Transverse colon (tissue), 3 donors: Measurements from ENCODE around the gene CDHR2.

ENCODE experiments used
- CTCF ChIP-seq, 5 experiments: fragments of 200-600 bp in 3 of 5; fragments of 450-650 bp in 2 of 5; sonication (generic) in 3 of 5; IDR thresholded peaks; 1 replicate in 2 of 5; 2 replicates in 3 of 5; pipeline ENCODE4 v1.5.1; 2016 to 2017; ENCODE audit warnings: antibody characterized with exemption in 5 of 5, inconsistent platforms in 3 of 5, mild to moderate bottlenecking in 2 of 5, moderate library complexity in 1 of 5
- POLR2A ChIP-seq: fragments of 450-650 bp; IDR thresholded peaks from one replicate; pipeline ENCODE4 v1.6.1; 2016; ENCODE audit warnings: antibody characterized with exemption, mild to moderate bottlenecking, moderate library complexity

GRCh38 chr5:176552332-176552869 is 3.3 kb downstream of the CDHR2 start:
- no peak for TF ChIP-seq POLR2A
- TF ChIP-seq CTCF (IDR thresholded peaks at IDR 0.05) = no peak
